ENCODE data around the gene DOHH.
"Not testable (repeated sequence)": the region's sequence is repeated elsewhere in the genome, so short reads cannot be mapped to it uniquely, and the experiment has no call there.

The DOHH gene

DNA sequence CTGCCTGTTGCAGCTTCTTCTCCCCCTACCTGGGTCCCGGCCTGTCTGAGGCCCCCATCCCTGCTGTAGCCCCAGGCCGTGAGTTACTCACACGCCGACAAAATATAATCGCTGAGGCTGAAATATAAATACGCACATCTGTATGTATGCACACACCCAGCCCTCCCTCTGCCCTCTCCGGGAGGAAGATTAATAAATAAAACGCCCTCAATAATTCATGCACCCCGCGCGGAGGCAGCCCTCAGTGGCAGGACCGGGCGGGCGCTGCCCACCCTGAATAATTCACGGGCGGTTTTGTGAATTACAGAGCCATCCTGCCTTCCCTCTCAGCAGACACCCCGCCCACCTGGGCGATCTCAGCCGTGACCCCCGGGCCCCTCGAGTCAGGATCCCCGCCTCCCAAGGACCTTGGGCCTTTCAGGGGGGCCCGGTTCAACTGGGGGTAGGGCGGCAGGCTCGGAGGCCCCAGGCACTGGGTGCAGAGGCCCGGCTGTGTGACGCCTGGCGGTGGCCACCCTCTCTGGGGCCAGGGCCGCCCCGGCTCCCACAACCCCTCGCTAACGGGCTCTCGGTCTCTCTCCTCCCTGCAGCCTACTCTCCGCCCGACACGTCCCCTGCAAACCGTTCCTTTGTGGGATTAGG, 44.4 kb downstream of the DOHH start:
- intact Hi-C loops (cut with DNase I): no loop called here
- DNase-seq: no peak

DNA sequence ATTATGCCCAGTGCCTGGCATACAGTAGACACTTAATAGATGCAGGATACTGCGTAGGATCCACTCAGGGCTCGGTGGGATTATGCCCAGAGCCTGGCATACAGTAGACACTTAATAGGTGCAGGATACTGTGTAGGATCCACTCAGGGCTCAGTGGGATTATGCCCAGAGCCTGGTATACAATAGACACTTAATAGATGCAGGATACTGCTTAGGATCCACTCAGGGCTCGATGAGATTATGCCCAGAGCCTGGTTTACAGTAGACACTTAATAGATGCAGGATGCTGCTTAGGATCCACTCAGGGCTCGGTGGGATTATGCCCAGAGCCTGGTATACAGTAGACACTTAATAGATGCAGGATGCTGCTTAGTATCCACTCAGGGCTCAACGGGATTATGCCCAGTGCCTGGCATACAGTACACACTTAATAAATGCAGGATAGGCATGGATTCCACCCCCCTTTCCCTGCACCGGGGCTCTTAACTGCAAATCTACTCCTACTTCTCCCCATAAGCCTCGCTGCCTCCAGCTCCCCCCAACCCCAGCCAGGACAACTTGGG, 45.0 kb downstream of the DOHH start:
- intact Hi-C loops (cut with DNase I): no loop called here
- DNase-seq: no peak

DNA sequence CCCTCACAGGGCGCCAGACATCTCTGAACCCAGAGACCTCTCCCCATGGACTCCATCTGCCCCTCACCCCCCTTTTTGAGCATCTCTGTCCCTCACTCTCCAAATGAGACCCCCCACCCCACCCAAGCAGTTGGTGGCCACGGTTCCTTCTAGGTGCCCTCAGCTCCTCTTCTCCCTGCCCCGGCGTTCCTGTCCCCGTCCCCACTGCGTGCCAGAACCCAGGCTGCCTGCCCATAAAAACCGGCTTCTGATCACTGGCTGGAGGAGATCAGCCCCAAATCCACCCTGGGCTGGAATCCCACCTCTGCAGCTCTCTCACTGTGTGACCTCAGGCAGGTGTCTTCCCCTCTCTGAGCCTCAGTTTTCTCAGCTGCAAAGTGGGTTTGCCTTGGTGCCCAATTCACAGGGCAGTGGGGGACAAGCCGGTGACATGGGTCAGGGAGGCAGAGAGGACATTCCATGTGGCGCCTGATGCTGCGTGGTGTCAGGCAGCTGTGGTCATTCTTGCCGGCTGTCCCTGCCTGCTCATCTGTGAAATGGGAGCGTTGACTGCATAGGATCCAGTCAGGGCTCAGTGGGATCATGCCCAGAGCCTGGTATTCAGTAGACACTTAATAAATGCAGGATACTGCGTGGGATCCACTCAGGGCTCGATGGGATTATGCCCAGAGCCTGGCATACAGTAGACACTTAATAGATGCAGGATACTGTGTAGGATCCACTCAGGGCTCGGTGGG, 45.6 kb downstream of the DOHH start:
- DNase-seq: no peak
- intact Hi-C loops (cut with DNase I): no loop called here

DNA sequence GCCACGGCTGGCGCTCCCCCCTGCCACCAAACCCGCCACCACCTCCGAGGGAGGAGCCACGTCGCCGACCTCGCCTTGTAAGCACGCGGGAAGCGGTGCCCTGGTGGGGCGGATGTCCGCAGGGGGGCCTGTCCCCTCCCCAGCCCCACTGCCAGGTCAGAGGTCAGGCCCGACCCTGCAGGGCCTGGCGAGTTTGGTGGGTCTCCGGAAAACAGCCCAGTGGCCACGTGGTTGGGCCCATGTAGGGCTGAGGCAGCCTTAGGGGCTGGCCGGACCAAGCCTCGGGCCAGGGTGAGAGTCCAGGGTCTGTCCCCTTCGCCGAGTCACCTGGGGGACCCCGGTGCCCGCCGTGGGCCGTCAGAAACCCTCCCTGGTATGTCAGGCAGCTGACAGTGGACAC, 46.6 kb downstream of the DOHH start:
- DNase-seq: no peak
- intact Hi-C loops (cut with DNase I): no loop called here

DNA sequence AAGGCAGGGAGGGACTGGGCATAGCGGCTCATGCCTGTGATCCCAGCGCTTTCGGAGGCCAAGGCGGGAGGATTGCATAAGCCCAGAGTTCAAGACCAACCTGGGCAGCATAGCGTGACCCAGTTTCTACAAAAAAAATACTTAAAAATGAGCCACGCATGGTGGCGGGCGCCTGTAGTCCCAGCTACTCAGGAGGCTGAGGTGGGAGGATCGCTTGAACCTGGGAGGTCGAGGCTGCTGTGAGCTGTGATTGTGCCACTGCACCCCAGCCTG, 47.6 kb downstream of the DOHH start:
- intact Hi-C loops (cut with DNase I); DNase-seq: not testable (repeated sequence)

DNA sequence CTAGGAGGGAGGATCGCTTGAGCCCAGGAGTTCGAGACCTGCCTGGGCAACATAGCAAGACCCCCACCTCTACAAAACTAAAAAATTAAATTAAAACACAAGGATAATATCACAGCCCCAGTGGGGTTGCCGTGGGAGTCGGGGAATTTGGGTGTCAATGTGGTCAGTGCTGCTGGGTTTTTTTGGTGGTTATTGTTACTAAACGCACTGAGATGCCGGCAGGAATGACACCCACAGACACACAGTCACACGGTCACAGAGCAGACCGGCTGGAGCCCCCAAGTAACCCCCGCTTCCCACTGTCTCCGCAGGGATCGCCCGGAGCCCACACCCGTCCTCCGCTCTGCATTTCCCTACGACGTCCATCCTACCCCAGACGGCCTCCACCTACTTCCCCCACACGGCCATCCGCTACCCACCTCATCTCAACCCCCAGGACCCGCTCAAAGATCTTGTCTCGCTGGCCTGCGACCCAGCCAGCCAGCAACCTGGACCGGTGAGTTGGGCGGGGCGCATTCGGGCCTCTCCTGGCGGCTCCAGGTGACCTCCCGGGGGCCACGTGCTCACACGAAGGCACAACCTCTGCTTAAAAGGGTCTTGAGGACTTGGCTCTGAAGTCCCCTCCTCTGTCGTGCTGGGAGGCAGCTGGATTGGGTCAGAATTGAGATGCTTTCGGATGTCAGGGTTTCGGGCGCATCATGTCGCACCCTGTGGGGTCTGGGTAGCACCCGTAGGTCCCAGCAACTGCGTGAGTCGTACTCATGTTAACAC, 48.1 kb downstream of the DOHH start:
- no peak for DNase-seq
- intact Hi-C loops (cut with DNase I): no loop called here

DNA sequence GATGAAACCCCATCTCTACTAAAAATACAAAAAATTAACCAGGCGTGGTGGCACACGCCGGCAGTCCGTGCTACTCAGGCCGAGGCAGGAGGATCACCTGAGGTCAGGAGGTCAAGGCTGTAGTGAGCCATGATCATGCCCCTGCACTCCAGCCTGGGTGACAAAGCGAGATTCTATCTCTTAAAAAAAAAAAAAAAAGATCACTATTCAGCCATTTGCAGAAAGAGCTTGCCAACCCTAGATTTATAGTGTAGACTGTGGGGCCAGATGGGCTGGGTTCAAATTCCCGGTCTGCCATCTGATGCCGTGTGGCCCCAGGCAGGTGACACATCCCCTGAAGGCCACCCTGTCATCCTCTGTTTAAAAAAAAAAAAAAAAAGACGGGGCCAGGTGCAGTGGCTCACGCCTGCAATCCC, 49.0 kb downstream of the DOHH start:
- intact Hi-C loops (cut with DNase I): no loop called here
- DNase-seq: no peak

DNA sequence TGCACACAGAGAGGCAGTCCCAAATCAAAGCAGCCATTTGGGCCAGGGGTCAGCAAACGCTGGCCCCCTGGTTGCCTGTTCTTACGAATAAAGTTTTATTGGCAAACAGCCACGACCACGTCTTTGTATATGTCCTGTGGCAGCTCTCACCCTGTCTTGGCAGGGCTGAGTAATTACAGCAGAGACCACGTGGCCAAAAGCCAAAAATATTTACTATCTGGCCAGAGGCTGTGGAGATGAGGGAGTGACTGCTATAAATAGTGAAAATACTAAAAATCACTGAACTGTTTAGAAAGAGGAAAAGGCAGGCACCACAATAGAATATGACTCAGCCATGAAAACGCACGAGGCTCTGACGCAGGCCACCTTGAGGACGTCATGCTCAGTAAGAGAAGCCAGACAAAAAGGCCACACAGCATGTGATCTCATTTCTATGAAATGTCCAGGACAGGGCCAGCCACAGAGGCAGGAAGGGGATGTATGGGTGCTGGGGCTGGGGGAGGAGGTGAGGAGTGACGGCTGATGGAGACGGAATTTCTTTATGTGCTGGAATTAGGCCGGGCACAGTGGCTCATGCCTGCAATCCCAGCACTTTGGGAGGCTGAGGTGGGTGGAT, 49.6 kb downstream of the DOHH start:
- peak in 1 of 42 donors; percentile 43 for DNase-seq
- intact Hi-C loops (cut with DNase I): no loop called here

DNA sequence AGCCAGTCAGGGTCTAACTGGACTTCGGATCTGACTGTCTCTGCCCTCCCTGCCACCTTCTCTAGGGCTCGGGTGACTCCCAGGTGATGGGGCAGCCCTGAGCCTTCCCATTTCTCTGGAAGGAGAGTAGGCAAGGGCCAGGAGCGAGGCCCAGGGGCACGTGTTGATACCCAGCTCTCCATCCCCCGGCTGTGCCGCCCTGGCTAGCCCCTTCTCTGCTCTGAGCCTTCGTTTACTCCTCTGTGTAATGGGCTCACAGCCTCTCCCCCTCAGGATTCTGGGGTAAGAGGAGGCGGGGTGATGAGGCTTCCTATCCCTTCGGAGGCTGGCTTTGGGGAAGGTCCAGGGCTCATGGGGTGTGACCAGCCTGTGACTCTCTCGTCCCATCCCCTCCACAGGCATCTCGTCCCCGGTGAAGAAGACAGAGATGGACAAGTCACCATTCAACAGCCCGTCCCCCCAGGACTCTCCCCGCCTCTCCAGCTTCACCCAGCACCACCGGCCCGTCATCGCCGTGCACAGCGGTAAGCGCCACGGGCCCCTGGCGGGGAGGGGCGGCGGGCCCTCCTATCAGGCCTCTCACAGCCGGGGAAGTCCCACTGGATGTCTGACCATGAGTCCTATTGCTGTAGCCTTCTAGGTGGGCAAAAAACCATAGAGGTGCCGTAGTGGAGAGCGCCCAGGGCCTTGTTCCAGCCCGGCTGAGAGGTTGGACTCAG, 51.7 kb downstream of the DOHH start:
- intact Hi-C loops (cut with DNase I): no loop called here
- DNase-seq: no peak

DNA sequence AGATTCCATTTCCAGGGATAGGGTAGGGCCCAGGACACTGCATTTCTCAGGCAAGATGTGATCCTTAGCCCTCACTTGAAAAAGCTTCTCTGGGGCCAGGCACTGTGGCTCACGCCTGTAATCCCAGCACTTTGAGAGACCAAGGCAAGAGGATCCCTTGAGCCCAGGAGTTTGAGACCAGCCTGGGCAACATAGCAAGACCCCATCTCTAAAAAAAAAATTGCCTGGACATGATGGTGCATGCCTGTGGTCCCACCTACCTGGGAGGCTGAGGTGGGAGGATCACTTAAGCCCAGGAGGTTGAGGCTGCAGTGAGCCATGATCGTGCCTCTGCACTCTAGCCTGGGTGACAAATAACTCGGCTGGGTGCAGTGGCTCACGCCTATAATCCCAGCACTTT, 53.8 kb downstream of the DOHH start:
- DNase-seq; intact Hi-C loops (cut with DNase I): not testable (repeated sequence)

DNA sequence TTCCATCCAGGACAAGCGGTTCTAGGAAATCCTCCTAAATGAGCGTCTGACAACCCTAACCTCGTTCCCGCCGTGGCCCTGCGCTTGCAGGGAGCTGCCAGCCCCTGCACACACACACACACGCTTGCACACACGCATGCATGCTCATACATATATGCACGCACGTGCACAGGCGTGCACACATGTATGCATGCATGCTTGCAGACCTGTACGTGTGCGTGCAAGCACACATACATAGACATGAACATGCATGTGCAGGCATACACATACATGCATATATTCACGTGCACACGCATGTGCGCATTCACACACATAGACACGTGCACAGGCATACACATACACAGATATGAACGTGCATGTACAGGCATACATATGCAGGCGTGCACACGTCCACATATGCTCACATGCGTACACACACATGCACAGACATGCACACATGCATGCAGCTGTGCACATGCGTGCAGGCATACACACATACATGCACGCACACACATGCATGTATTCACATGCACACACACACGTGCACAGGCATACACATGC, 55.7 kb downstream of the DOHH start:
- intact Hi-C loops (cut with DNase I): no loop called here
- no peak for DNase-seq

DNA sequence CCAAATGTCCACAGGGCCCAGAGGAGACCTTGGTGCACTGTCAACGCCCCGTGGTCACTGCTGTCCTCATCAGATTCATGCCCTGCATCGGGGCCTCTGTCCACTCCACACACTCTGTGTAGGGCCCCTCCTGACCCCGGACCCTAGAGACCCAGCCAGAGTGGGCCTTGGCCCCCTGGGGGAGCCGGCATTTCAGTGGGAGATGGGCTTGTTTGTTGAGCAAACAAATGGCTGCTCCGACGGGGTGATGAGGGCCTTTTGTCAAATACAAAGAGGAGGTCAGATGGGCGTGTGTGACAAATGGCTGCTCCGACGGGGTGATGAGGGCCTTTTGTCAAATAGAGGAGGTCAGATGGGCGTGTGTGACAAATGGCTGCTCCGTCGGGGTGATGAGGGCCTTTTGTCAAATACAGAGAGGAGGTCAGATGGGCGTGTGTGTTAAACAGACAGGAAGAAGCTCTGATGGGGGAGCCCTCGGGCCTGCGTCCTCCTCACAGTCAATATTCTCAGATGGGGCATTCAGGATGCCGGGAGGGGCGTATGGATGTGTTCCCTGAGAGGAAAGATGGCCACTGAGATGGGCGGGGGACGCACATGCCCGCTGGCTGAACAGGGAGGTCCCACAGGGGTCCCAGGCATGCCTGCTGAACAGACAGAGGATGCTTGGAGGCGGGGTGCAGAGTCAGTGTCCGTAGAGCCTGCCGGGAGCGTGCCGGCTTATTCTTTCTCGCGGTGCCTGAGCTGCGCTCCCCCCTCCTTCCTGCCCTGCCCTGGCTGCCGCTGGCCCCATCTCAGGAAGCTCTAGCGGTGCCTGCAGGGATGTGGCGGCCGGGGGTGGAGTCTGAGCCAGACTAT, 56.4 kb downstream of the DOHH start:
- intact Hi-C loops (cut with DNase I): no loop called here
- peak in 8 of 42 donors; percentile 18 to 58 (median 28) for DNase-seq

DNA sequence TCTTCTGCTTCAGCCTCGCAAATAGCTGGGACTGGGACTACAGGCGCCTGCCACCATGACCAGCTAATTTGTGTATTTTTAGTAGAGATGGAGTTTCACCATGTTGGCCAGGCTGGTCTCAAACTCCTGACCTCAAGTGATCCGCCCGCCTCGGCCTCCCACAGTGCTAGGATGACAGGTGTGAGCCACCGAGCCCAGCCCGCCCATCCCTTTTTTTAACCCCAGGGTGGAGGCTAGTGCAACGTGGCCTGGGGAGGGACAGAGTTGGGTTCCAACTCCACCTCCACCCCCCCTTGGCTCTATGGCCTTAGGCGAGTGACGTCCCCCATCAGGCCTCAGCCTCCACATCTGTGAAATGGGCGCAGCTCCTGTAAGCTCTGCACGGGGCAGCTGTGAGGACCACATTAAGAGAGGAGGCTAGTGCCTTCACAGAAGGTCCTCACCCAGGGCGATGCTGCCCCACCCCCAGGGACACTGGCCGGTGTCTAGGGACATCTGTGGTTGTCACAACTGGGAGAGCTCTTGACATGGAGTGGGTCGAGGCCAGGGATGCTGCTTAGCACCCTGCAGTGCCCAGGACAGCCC, 57.9 kb downstream of the DOHH start:
- intact Hi-C loops (cut with DNase I): no loop called here
- DNase-seq: no peak

DNA sequence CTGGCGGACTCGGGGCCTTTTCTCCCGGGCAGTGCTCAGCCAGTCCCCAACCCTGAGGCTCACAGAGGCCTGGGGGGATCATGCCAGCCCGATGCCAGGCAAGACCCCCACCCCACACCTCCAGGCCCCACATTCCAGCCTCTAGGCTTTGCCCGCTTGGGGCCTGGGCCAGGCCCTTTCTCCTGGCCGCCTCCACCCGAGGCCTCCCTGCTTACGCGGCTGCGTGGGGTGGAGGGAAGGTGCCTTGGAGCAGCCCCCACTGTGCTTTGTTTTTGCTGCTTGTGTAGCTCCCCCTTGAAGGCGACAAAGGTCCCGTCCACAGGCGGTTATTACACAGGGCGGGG, 58.5 kb downstream of the DOHH start:
- no peak for DNase-seq

DNA sequence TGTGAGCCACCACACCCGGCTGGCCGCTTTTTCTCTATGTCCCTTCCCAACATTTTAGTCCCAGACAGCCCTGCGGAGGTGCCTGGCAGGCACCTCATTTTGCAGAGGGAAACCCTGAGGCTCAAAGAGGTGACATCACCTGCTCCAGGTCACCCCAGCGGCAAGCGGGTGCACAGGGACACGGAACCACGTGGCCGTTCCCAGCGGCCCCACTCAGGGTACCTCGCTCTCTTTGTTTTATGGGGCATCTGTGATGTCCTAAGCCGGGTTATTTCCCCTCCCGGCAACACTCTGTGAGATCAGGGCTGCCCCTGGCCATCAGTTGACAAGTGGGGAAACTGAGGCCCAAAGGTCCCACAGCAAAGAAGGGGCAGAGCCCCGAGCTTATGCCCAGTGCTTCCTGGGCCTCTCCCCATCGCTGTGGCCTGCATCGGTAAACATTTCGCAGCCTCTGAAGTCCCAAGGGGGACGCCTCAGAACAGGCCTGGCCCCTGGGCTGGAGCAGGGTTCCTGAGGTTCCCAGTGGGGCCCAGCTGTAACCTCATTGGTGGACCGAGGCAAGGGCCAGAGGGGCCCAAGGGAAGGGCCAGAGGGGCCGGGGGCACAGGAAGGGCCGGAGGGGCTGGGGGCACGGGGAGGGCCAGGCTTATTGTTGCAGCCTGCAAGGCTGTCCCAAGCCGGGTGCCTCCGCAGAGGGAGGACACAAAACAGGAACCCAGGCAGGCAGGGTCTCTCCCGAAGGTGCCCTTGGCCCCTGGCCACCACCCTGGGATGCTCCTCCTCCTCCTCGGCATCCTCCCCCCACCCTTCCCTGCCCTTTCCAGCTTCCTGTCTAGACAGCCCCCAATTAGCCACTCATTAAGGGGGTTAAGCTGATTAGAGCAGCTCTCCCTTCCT, 59.1 kb downstream of the DOHH start:
- intact Hi-C loops (cut with DNase I): no loop called here
- DNase-seq: no peak

More for the DNA sequence above, 58.5 kb downstream of the DOHH start:
- intact Hi-C loops (cut with DNase I): no loop called here
